IPS-NIHi7 (cell line): ENCODE data around the gene GALNT11.
"Not testable (repeated sequence)": the region's sequence is repeated elsewhere in the genome, so short reads cannot be mapped to it uniquely, and the experiment has no call there.

Experiments
- DNase-seq: peaks from one replicate; pipeline ENCODE4 v3.0.0; 2012; ENCODE audit warnings: mixed read lengths; ENCODE audit errors: extremely low spot score

Gene GALNT11

GRCh38 chr7:152075379-152075778 is 49.9 kb downstream of the GALNT11 start:
- DNase-seq = not testable (repeated sequence)

- peak; percentile 69 for DNase-seq
Observed at GRCh38 chr7:152076324-152076821, 50.9 kb downstream of the GALNT11 start.

- DNase-seq = no peak
Observed at GRCh38 chr7:152076940-152077933, 51.8 kb downstream of the GALNT11 start.

- DNase-seq = no peak
Observed at GRCh38 chr7:152078025-152078424, 52.6 kb downstream of the GALNT11 start.

GRCh38 chr7:152078786-152079185 is 53.3 kb downstream of the GALNT11 start:
- DNase-seq = no peak

- DNase-seq = no peak
Observed at GRCh38 chr7:152081088-152081487, 55.6 kb downstream of the GALNT11 start.

- not testable (repeated sequence) for DNase-seq
Observed at GRCh38 chr7:152082073-152082721, 56.7 kb downstream of the GALNT11 start.

- no peak for DNase-seq
Observed at GRCh38 chr7:152085131-152085530, 59.7 kb downstream of the GALNT11 start.

GRCh38 chr7:152086513-152086912 is 61.0 kb downstream of the GALNT11 start:
- DNase-seq = no peak

- no peak for DNase-seq
Observed at GRCh38 chr7:152089183-152089582, 63.7 kb downstream of the GALNT11 start.

- no peak for DNase-seq
Observed at GRCh38 chr7:152090747-152091146, 65.3 kb downstream of the GALNT11 start.

- no peak for DNase-seq
Observed at GRCh38 chr7:152093717-152094116, 68.2 kb downstream of the GALNT11 start.

- no peak for DNase-seq
Observed at GRCh38 chr7:152095771-152096170, 70.3 kb downstream of the GALNT11 start.

- DNase-seq = no peak
Observed at GRCh38 chr7:152097330-152097729, 71.9 kb downstream of the GALNT11 start.

- no peak for DNase-seq
Observed at GRCh38 chr7:152103066-152103465, 77.6 kb downstream of the GALNT11 start.

GRCh38 chr7:152103691-152104090 is 78.2 kb downstream of the GALNT11 start:
- no peak for DNase-seq

GRCh38 chr7:152105205-152105604 is 79.7 kb downstream of the GALNT11 start:
- DNase-seq = no peak

GRCh38 chr7:152106990-152107389 is 81.5 kb downstream of the GALNT11 start:
- DNase-seq = no peak

- DNase-seq = no peak
Observed at GRCh38 chr7:152107945-152108344, 82.5 kb downstream of the GALNT11 start.

- DNase-seq = no peak
Observed at GRCh38 chr7:152108359-152108758, 82.9 kb downstream of the GALNT11 start.

GRCh38 chr7:152112829-152113228 is 87.4 kb downstream of the GALNT11 start:
- no peak for DNase-seq

GRCh38 chr7:152115021-152115718 is 89.7 kb downstream of the GALNT11 start:
- no peak for DNase-seq
